Heart left ventricle (tissue), 13 donors: ENCODE data around the gene DLX5.

Experiments used
- POLR2A ChIP-seq, 2 donors: fragments of 450-650 bp; IDR thresholded peaks; one replicate each; pipeline ENCODE4 v1.6.1; 2017; ENCODE audit warnings: antibody characterized with exemption in 2 of 2, mild to moderate bottlenecking in 2 of 2, moderate library complexity in 2 of 2
- TF ChIP-seq, protein P1 (sequence below), 12 donors: fragments of 200-600 bp; sonication (generic) in 4 of 12; IDR thresholded peaks; one replicate each; pipeline versions ENCODE4 v1.5.0 to v1.8.0; 2018 to 2022; ENCODE audit warnings: antibody characterized with exemption in 12 of 12, mild to moderate bottlenecking in 5 of 12
- donor health status: ischemic (EF 13 %, LVEDD 7.1; RV severe dilation, severe dysfunction).
- donor health status: DM: no; HTN: yes; CAD: no.
- donor health status: DM: no; HTN: no; CAD: no.
- donor health status: ischemic (EF 25% LVEDD 6.9; RV normal size, moderate dysfunction).
- donor health status: ischemic (EF 25% LVEDD 5.7; RV mildly dilated, moderate dysfunction).
- donor health status: ischemic (EF 35%, LVEDD 5.7; RV mildly dilated, moderate dysfunction).
- donor health status: nonischemic (EF 11% LVEDD 7.7; RV severe dilation, severe dysfunction).
- donor health status: DM: yes; HTN: yes; CAD: no.
- donor health status: PGD.
- donor health status: ischemic (EF 29% LVEDD 5.4; RV normal size, mild dysfunction).
- donor health status: nonischemic (EF 23%, LVEDD 6.1; RV moderate dilation, normal function).

DNA sequence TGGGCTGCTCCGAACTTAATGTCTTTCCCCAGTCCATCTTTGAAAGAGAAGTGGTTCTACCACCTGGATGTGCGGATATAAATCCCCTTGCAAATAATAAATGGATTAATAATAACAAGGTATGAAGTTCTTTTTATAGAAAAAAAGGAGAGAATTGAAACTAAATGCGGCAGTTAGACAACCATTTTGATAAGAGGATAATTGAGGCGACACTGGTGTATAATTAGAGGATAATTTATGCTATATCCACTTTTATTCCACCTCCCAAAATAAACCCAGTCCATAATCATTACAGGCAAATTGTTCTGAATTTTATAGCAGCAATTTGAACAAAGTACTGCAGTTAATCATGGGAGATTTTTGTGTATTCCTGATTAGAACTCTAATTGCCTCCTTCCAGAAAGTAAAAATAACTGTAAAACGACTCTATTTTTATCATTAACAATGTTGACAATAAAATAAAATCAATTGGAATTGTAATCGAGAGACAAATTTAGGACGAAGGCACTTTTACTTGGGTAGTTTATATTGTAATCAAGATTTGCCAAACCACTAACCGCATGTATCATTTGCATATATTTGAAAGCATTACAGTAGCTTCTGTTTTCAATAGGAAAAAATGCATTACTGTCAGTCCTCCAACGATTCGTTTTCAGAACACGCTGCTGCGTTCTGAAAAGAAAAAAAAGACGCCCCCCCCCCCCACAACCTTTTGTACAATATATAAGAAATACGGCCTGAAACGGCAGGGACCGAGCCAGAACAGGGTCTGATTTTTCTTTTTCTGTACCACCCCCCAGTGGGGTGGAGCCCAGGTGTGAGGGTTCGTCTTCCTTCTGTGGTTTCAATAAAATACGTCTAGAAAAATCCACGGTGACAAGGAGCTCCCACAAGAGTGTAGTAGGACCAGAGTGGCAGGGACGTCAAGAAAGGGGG is 20.1 kb downstream of the DLX5 start:
- TF ChIP-seq, protein P1, sequence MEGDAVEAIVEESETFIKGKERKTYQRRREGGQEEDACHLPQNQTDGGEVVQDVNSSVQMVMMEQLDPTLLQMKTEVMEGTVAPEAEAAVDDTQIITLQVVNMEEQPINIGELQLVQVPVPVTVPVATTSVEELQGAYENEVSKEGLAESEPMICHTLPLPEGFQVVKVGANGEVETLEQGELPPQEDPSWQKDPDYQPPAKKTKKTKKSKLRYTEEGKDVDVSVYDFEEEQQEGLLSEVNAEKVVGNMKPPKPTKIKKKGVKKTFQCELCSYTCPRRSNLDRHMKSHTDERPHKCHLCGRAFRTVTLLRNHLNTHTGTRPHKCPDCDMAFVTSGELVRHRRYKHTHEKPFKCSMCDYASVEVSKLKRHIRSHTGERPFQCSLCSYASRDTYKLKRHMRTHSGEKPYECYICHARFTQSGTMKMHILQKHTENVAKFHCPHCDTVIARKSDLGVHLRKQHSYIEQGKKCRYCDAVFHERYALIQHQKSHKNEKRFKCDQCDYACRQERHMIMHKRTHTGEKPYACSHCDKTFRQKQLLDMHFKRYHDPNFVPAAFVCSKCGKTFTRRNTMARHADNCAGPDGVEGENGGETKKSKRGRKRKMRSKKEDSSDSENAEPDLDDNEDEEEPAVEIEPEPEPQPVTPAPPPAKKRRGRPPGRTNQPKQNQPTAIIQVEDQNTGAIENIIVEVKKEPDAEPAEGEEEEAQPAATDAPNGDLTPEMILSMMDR (IDR thresholded peaks at IDR 0.05): no peak
- TF ChIP-seq POLR2A (IDR thresholded peaks at IDR 0.05): no peak
